Endometrium (tissue), 2 donors: ENCODE results near the gene MAB21L3.

Experiments used
- FAIRE-seq: peaks from 2 replicates; lab custom pipeline; 2012; peaks lifted over from hg19 to GRCh38; lab: Jason Lieb, UNC
- donor health status: control.
- donor health status: control.

The MAB21L3 gene

DNA sequence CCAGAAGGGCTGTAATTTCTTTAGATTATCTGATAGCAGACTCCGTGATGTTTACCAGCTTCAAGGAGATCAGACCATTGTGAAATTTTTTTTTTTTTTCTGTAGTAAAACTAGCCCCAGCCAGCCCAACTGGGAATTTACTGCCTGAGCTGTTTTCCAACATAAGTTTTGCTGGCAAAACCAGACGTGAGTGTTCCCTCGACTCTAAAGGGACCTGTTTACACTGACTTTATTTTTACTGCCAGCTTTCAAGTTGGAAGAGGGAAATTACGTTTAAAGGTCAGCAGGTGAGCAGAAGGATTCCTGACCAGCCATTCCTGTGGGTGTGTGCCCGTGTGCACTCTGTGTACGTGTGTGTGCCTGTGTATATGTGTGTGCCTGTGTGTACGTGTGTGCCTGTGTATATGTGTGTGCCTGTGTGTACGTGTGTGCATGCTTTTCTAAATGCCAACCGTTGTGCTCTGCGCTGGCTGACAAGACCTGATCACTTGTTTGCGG lies 374 bp downstream of the MAB21L3 start:
- FAIRE-seq, result no peak

DNA sequence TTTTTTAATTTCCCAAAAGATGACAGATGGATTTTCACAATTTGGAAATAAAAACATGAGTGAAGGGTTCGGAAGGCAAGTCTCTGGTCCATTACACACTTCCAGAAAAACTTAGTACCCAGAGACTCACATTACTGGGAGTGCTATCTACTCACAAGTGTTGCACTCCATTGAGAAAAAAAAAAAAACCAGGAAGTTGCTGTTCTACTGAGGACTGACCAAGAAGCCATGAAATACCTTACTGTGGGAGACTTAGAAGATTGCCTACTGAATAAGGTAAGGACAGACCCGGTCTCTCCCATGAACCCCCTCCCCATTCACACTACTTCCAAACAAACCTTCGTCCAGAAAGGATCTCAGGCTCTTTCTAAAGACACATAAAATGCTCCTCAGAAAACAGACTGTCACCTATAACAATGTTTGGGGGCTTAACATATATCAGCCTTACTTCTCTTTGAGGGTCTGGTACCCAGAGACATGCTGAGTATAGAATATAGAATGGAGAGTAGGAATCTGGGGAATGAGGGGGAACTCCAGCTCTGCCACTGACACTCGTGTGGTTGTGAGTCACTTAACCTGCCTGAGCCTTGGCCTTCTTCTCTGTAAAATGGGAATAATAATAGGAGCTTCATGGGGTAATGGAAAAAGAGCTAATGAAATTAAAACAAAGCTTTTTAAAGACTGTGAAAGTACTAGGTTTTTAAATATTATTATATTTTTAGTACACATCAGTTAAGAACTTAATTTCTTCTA lies 1.4 kb downstream of the MAB21L3 start:
- FAIRE-seq, result no peak

DNA sequence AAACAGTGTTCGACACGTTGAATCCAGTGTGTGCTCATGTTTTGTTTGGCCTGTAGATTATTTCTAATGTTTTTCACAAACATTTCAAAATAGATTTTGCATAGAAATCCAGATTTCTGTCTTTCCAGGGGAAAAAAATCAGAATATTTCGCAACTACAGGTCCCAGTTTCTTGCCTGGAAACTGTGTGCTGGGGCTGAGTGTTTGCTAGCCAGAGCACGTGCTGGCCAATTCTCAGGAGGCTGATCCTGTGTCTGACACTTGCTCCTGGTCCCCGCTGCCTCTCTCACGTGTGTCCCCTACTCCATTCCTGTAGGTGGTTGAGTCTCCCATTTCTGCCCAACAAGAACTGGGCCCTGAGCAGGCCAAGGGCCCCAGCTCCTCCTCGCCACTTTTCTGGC lies 2.4 kb downstream of the MAB21L3 start:
- no peak for FAIRE-seq

DNA sequence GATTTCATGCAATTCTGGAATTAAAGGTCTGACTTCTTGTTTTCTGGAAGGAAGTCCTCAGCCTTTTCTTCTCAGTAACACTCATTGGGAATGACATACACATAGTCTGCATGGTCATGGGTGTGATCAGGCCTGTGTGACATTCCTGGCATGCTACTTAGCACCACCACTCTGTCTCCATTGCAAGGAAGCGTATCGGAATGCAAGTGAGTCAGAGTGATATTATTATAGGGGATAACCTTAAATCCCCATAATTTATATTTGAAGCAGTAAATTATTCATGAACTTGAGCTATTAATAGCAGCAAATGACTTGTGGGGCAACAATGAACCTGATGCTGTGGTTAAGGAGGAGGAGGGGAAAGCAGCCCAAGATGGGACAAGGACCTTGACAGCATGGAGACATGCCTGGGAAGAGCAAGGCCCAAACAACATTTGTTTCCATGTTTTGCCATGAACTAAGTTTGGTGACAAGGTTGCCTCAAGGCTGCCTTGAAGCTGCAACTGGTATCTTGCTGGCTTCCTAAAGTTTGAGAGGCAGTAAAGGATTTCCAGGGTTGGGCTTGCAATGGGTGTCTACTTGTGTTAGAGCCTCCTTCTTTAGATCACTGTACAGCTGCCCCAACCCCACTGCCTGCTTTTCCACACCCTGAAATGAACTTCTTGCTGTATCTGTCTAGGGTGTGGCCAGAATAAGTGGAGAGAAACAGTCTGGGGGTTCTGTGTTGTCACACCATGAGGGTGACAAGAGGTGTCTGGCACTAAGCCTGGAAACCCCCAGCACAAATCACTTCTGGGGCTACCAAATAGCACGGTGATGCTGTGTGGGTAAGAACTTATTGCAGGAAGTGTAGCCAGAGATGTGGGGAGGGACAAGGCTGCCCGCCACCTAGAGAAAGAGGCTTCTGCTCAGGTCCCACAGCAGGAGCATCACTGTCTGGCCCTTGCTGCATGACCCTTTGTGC lies 4.6 kb downstream of the MAB21L3 start:
- FAIRE-seq, result no peak

DNA sequence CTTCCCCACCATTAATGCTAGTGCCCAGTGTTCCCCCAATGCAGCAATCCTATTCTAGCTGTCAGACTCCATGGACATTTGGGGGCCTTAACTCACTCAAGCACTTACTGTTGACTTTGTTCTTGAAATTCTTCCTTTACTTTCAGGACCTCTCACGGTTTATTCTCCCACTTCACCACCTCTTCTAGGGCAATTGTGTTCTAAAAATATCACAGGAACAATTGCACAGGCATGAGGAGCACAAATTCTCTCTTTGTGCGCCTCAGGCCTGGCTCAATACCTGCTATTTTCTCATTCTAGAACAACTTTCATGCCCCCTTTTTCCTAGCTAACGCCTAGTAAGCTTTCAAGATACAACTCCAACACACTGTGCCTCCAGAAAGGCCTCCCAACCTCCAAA lies 7.3 kb downstream of the MAB21L3 start:
- no peak for FAIRE-seq

DNA sequence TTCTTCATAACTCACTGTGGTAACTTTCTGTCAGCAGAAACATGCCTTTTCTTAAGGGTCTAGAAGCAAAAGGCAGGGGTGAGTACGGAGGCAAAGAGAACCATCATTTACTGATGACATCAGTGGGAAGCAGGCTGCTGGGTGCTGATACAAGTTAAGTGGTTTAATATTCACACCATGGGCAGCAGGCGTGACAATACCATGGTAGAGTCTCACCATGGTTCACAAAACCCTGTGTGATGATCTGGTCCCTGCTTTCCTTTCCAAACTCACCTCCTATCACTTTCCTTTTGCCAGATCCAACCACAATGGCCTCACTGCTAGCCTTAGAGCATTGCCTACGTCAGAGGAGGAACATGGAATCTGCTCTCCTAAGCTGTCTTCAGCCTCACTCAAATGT lies 8.7 kb downstream of the MAB21L3 start:
- FAIRE-seq, result no peak

DNA sequence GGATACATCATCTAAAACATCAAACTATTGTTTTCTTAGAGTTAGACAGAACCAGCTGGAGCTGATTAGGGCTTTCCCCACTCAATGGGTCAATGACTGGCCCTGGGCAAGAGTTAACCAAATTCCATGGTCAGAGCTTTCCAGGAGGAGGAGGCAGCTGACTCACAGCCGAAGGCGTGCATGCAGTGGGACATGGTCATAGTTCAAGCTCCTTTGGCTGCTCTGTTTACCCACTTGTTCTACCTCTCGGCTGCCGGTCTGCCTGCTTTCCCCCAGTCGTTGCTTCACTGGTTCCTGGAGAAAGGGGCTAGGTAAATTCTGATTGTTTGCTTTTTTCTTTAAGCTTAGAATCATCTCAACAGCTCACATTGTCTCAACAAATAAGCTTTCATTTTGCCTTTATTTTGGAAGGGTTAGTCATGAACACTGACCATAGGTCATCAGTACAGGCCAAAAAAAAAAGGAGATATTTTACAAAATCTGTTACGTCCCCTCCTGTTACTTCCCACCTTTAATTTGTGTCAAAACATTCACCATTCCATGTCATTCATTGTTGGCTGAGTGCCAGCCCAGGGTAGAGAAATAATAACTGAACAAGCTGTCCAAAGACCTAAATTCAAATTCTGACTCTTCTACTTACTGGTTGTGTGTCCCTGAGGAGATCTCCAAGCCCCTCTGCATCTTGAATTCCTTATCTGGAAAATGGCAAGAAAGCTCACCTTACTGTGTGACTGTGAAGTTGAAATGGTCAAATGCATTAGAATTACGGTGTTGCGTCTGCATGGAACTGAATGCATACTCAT lies 12.0 kb downstream of the MAB21L3 start:
- FAIRE-seq, result no peak

DNA sequence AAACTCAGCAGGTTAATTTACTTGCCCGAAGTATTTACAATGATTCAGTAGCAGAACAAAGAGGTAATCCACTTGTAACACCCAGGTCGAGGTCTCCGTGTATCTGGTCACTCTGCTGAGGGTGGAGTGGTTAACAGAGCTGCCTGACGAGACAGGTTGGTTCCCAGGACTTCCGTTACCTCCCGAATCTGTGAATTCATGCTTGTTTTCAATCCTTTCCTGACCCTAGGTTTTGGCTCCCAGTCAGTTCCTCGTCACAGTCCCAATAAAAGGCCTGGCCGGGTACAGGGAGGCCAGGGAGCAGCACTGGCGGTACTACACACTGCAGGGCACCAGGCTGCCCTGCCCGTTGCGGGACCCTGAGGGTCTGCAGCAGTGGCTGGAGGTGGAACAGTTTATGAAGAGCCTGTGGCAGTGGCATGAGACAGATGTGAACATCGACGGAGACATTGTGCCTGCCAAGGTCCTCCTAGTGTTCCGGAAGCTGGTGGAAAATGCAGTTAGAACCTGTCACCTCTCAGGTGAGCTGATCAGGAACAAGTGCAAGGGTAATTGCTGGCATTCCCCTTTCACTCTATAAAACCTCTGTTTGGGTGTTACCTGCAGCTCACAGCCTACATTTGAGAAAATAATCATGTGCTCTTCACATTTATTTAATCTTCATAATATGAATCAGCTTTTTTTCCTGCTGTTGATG lies 12.8 kb downstream of the MAB21L3 start:
- no peak for FAIRE-seq

DNA sequence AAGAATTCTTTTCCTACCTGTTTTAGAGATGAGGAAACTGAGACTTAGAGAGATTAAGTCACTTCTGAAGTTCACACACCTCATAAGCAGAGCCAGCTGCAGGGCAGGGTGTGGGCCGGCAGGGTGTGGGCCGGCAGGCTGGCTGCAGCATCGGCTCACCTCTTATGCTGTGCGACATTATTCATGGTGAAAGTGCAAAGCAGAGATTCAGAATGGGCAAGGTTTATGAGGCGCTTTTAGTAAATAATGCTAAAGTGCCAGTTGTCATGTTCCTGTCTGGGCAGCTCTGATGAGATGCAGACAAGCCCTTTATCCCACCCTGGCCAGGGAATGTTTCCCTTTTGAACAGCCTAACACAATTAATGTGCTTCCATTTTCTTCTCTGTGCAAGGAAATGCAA lies 14.6 kb downstream of the MAB21L3 start:
- no peak for FAIRE-seq

DNA sequence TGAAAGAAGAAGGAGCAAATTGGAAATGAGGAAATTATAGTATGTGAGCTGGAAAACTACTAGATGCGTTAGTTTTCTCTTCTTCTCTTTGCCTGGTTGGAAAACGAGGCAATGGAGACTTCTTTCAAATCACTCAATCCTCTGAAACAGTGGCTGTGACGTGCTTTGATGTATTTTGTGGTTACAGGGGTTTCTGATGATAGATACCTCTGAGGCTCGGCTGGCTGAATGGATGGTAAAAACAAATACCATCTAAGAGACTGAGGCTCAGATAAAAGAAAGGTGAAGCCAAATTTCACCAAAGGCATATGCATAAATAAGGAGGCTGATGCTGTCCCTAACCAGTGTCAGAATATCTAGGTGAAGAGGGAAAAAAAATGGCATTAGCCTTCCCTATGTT lies 15.1 kb downstream of the MAB21L3 start:
- no peak for FAIRE-seq

DNA sequence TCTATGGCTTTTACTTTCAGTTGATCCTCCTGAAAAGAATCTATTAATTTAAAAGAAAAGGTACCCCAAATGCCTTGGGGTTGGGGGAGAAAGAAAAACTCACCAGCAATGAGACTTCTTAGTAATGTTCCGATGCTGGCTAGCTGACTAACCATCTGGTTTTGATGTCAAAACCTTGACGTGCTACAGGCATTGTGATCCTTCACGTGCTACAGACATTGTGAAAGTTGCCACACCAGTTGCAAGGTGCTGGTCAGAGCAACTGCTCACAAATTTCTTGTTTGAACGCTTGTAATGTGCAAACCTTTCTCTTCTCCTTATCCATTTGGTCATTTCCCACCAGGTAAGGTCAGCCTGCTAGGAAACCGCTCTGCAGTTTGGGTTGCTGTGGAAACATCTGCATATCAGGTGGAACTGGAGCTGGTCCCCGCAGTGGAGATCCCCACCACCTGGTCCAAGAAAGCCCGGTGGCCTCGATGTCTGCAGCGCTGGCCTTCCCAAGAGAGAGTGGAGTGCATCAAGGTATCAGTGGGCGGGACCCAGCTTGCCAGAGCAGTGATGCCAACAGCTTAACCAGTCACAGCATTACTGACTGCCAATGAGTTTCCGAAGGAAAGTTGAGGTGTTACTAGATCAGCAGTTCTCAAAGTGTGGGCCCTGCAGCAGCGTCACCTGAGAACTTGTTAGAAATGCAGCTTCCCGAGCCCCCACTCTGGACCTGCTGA lies 16.1 kb downstream of the MAB21L3 start:
- no peak for FAIRE-seq

DNA sequence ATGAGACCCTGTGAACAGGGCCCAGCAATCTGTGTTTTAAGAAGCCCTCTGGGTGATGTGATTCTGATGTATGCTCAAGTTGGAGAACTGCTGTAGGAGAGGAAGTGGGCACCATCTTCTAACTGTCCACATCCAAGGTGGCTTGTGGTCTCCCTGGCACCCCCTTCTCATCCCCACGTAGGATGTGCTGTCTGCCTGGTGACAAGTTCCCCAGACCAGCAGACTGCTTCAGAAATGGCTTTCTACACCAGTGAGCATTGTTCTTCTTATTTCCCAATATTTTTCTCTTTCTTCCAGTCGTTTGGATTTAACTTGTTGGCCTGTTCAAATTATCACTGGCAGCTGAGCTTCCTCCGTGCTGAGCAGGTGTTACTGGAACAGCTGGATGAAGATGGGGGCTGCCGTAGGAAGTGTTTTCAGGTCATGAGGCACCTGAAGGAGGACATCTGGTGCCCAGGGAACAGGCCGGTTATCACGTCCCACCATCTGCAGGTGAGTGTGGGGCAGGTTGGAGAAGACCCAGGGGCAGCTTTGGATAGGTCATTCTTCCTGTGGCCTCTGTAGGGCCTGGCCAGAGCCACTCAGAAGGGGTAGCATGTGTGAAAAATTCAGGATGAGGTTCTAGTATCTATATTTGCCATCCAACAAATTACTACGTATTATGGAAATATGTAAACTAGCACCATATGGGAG lies 16.8 kb downstream of the MAB21L3 start:
- no peak for FAIRE-seq

DNA sequence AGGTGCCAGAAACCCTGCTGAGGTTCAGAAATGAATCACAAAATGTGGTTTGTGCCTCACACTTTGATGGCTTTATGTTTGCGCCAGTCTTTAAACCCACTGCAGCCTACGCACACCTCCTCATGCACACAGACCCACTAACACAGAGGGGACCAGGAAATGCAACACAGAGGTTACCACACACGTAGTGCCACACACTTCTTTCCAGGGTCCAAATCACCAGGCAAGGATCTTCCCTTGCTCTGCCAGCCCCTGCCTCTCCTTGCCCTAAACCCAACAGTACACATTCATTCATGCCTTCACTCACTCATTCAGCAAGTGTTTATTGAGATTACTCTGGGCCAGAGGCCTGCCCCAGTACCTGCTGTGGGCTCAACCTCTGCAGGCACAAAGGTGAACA lies 17.5 kb downstream of the MAB21L3 start:
- FAIRE-seq, result no peak

DNA sequence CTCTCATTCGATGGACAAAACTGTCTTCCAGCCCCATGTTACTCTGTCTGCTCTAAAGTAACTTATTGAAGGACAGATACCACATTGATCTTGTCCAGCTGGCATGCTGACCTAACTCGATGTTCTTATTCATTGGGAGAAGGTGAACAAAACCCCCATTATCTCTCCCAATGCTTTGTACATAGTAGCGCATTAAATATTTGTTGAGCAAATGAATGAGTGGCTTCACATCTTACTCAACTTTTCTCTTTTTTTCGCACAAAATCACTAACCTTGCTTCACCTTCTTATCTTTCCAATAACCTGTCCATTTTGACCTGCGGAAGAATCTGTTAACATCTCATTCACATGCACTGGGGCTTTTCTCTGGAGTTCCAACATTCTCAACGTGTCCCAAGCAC lies 18.3 kb downstream of the MAB21L3 start:
- FAIRE-seq, result no peak

DNA sequence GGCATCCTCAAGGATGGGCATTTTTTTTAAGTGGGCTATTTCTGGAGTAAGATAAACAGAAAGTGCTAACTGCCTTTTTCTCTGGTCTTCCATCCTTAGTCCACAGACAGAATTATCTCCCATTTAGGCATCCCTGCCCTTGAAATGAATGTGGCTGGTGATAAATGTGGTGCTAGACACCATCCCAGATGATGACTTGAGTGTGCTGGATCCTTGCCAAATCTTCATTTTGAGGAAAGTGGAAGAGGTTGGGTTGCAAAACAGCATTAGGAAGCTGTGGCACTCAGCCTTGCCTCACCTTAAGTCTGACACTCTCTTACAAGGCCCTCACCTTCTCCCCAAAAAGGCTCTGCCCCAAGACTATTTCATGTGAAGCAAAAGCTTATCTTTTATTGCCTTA lies 19.2 kb downstream of the MAB21L3 start:
- no peak for FAIRE-seq

DNA sequence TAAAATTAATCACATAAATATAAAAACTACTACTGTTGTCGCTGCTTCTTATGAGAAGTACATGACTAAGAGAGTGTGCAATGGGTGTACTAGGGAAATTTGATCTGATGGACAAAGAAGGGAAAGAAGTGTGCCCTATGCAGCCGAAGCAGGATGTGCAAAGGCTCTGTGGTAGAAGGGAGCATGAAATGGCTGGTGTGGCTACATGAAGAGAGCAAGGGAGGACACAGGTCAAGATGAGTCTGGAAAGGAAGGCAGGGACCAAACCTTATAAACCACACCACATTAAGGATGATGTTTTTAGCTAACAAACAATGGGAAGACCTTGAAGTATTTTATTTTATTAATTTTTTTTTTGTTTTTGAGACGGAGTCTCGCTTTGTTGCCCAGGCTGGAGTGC lies 20.0 kb downstream of the MAB21L3 start:
- FAIRE-seq, result no peak

DNA sequence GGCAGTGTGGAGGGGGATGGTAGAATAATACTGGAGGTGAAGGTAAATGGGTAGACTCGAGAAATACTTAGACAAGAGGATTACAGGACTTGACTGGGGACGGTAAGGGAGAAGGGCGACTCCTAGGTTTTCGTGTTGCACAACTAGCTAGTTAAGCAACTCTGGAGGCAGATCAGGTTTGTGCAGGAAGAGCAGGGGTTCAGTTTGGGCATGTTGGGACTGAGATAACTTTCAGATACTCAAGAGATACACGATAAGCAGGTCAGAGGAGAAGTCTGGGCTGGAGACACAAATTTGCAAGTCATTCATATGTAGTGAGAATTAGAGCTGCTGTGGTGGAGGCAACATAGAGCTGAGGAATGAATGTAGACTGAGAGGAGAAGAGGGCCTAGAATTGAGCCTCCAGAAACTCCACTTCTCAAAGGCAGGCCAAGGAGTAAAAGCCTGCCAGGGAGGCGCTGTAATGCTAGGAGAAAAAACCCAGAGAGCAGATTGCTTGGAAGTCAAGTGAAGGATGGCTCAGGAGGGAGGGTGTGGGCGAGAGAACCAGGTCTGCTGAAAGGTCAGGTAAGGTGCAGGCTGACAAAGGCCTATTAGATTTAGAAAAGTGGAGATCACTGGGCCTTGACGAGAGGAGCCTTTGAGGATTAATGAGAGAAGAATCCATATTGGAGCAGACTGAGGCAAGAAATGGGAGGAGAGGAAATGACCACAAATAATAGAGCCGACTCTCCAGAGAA lies 20.8 kb downstream of the MAB21L3 start:
- FAIRE-seq, result no peak

DNA sequence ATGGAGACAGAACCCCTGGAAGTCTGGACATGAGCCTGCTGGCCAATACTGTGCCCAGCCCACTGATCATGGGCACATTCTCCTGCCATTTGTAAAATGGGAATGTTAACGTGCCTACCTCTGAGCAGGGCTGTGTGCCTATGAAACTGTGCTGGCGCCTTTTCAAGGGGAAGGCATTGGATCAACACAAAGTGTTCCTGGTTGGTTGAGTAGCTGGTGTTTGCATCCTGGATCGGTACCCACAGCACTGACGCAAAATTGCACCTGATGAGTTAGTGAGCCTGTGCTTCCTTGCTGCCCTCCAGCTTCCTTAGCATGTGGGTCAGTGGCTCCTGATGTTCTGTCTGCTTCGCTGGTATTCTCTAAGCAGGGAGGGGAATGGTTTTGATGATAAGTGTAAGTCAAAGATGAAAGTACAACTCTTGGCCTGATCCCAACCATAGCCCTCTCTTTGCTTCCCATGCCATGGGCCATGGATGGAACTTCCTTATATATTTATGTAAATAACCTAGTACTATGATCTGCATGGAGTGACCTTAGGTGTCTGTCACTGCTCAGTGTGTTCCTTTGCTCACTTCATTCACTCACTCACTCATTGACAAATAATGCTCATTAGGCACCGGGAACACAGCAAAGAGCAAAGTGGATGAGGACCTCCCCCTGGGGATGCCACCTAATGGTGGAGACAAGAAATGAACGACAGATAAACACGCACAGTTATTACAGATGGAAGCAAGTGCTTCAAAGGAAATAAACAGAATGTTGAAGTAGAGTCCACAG lies 22.7 kb downstream of the MAB21L3 start:
- FAIRE-seq, result no peak

DNA sequence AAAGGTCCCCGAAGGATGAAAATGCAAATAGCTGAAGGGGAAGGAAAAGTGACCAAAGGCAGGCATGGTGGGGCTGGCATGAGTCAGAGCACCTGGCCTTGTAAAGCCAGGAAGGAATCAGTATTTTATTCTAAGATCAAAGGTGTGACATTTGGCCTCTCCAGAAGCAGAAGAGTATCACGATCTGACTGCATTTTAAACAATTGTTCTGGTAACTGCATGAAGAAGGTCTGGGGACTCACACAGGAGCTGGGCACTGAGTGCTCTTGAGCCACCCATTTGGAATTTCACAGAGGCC lies 23.2 kb downstream of the MAB21L3 start:
- FAIRE-seq, result no peak
